ENCODE results near the gene ACOXL. TPM values are rescaled to one million over a fixed set of nuclear protein-coding genes. Genes with fewer than 3 reads are reported as not detected.

Gene ACOXL
- total RNA-seq, 2 experiments from 2014 or later = not detected

DNA sequence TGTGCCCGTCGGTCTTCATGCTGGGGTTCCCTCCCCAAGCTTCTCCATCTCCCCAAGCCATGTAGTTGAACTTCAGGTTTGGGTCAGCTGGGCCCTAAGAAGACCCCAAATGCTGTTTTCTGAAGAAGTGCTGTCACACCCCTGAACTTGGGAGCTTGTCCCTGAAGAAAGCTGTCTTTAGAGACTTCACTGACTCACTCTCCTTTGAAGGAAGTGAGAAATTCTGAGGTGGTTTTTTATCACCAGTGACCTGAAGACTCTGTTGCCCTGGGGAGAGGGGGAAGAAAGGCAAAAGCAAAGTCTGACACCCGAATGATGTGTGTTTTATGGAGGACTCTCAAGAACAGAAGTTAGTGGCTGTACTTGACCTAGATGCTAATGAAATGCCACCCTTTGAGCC is 304.8 kb downstream of the ACOXL start:
- H3K36me3 ChIP-seq (ENCODE audit: insufficient read depth, low read length) = no peaks in the 10 kb centered on the region
- H3K4me1 ChIP-seq (ENCODE audit: insufficient read depth, low read length) = no peaks in the 10 kb centered on the region
- H3K4me3 Mint-ChIP-seq = no peak overlapping the region
- no peaks in the 10 kb centered on the region for H3K9me3 Mint-ChIP-seq
- H3K4me1 Mint-ChIP-seq (ENCODE audit: low read depth) = no peaks in the 10 kb centered on the region
- peaks cover 12% of the 10 kb centered on the region for H3K27me3 Mint-ChIP-seq
- H3K36me3 Mint-ChIP-seq (ENCODE audit: low read depth) = no peaks in the 10 kb centered on the region
- intact Hi-C loops (cut with DNase I, micrococcal nuclease) = no loop called here
- H3K4me3 ChIP-seq (ENCODE audit: low read length) = no peak overlapping the region
- H3K9me3 ChIP-seq (ENCODE audit: control insufficient read depth in 1 of 2, insufficient read depth in 1 of 2, low read length in 2 of 2) = no peaks in the 10 kb centered on the region
- H3K27me3 ChIP-seq (ENCODE audit: control insufficient read depth in 1 of 2, insufficient read depth in 2 of 2, low read length in 2 of 2) = no peaks in the 10 kb centered on the region
- ATAC-seq (ENCODE audit: poor library complexity) = no peak
- no peak for TF ChIP-seq CTCF (IDR thresholded peaks at IDR 0.05)
- ChIA-PET CTCF (no interaction called here), POLR2A (no interaction called here)
- H3K27ac Mint-ChIP-seq = no peak overlapping the region
- no peak for DNase-seq
- H3K27ac ChIP-seq (ENCODE audit: low read depth in 1 of 2, low read length in 2 of 2) = no peak overlapping the region

- peaks cover 12% of the 10 kb centered on the region for H3K27me3 Mint-ChIP-seq
- H3K36me3 Mint-ChIP-seq (ENCODE audit: low read depth) = no peaks in the 10 kb centered on the region
- H3K4me3 Mint-ChIP-seq = no peak overlapping the region
- ChIA-PET CTCF (no interaction called here), POLR2A (no interaction called here)
- DNase-seq (no peak), ATAC-seq (ENCODE audit: poor library complexity) (no peak)
- no peak overlapping the region for H3K27ac Mint-ChIP-seq
- no peak for TF ChIP-seq CTCF (IDR thresholded peaks at IDR 0.05)
- peaks cover 4% of the 10 kb centered on the region for H3K4me1 Mint-ChIP-seq (ENCODE audit: low read depth)
- no peaks in the 10 kb centered on the region for H3K9me3 Mint-ChIP-seq
- Histone ChIP-seq H3K27me3 (ENCODE audit: control insufficient read depth in 1 of 2, insufficient read depth in 2 of 2, low read length in 2 of 2) (no peaks in the 10 kb centered on the region), H3K36me3 (ENCODE audit: insufficient read depth, low read length) (no peaks in the 10 kb centered on the region), H3K9me3 (ENCODE audit: control insufficient read depth in 1 of 2, insufficient read depth in 1 of 2, low read length in 2 of 2) (no peaks in the 10 kb centered on the region), H3K27ac (ENCODE audit: low read depth in 1 of 2, low read length in 2 of 2) (no peak overlapping the region), H3K4me1 (ENCODE audit: insufficient read depth, low read length) (peaks cover 4% of the 10 kb centered on the region), H3K4me3 (ENCODE audit: low read length) (no peak overlapping the region)
- intact Hi-C loops (cut with DNase I, micrococcal nuclease) = no loop called here
Measured at GRCh38 chr2:111039628-111040383, 307.4 kb downstream of the ACOXL start.

GRCh38 chr2:111041398-111042202 is 309.2 kb downstream of the ACOXL start:
- POLR2A ChIA-PET = no interaction called here
- CTCF ChIA-PET = no interaction called here
- Mint-ChIP-seq H3K27me3 (peaks cover 5% of the 10 kb centered on the region), H3K4me1 (ENCODE audit: low read depth) (peaks cover 4% of the 10 kb centered on the region), H3K9me3 (no peaks in the 10 kb centered on the region), H3K36me3 (ENCODE audit: low read depth) (no peaks in the 10 kb centered on the region), H3K4me3 (no peak overlapping the region), H3K27ac (no peak overlapping the region)
- DNase-seq (no peak), ATAC-seq (ENCODE audit: poor library complexity) (no peak)
- Histone ChIP-seq H3K4me3 (ENCODE audit: low read length) (no peak overlapping the region), H3K36me3 (ENCODE audit: insufficient read depth, low read length) (no peaks in the 10 kb centered on the region), H3K9me3 (ENCODE audit: control insufficient read depth in 1 of 2, insufficient read depth in 1 of 2, low read length in 2 of 2) (no peaks in the 10 kb centered on the region), H3K27ac (ENCODE audit: low read depth in 1 of 2, low read length in 2 of 2) (no peak overlapping the region), H3K27me3 (ENCODE audit: control insufficient read depth in 1 of 2, insufficient read depth in 2 of 2, low read length in 2 of 2) (no peaks in the 10 kb centered on the region), H3K4me1 (ENCODE audit: insufficient read depth, low read length) (peaks cover 4% of the 10 kb centered on the region)
- intact Hi-C loops (cut with DNase I, micrococcal nuclease) = no loop called here
- no peak for TF ChIP-seq CTCF (IDR thresholded peaks at IDR 0.05)

Data from CD4-positive, alpha-beta T cell (primary cell).